ENCODE measurements around the gene PAQR8.

DNA sequence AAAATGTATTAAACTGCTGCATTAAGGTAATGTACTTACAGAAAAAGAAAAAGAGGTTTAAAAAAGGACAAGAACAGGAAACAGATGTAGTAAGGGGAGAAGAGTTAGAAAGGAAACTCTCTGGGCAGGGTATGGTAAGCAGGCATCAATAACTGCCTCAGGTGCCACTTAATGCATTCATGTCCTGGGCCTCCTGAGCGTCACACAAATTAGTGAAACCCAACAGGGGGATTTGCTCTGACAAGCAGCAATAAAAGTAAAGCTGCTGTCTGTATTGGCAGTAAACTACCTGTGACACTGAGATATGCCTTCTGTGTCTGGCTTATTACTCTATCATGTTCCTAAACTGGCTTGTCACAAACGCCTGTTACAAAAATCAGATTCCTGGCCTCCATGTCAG lies 56.7 kb downstream of the PAQR8 start:
- TF ChIP-seq CTCF (IDR thresholded peaks at IDR 0.05) = no peak
- TF ChIP-seq EZH2 (IDR thresholded peaks at IDR 0.05; ENCODE audit: borderline replicate concordance, insufficient read depth, low read depth, low read length, poor library complexity, severe bottlenecking) = no peak
